Measurements from ENCODE around the gene FNDC8.
A peak's percentile ranks its signal among the peaks of the same experiment; 100 is the strongest.
"Not testable (repeated sequence)": the region's sequence is repeated elsewhere in the genome, so short reads cannot be mapped to it uniquely, and the experiment has no call there.

FNDC8 gene

GRCh38 chr17:35144840-35145239 lies 23.4 kb downstream of the FNDC8 start:
- DNase-seq (ENCODE audit: low spot score) = no peak

- DNase-seq (ENCODE audit: low spot score) = no peak
Observed at GRCh38 chr17:35146214-35146833, 24.9 kb downstream of the FNDC8 start.

GRCh38 chr17:35147375-35147905 lies 26.0 kb downstream of the FNDC8 start, which contains the start of gene UNC45B:
TSS of gene UNC45B (plus strand) at chr17:35147817. CDS start at chr17:35148264, 447 bp downstream.
- DNase-seq (ENCODE audit: low spot score) = no peak

- no peak for DNase-seq (ENCODE audit: low spot score)
Observed at GRCh38 chr17:35148144-35148543, 26.7 kb downstream of the FNDC8 start.

GRCh38 chr17:35149941-35150340 lies 28.5 kb downstream of the FNDC8 start:
- DNase-seq (ENCODE audit: low spot score) = no peak

GRCh38 chr17:35151080-35151479 lies 29.7 kb downstream of the FNDC8 start:
- not testable (repeated sequence) for DNase-seq (ENCODE audit: low spot score)

GRCh38 chr17:35152421-35153140 lies 31.2 kb downstream of the FNDC8 start:
- DNase-seq (ENCODE audit: low spot score) = no peak

GRCh38 chr17:35154196-35155165 lies 33.1 kb downstream of the FNDC8 start:
- DNase-seq (ENCODE audit: low spot score) = no peak

- DNase-seq (ENCODE audit: low spot score) = no peak
Observed at GRCh38 chr17:35155246-35155645, 33.8 kb downstream of the FNDC8 start.

GRCh38 chr17:35159940-35160339 lies 38.5 kb downstream of the FNDC8 start:
- DNase-seq (ENCODE audit: low spot score) = no peak

GRCh38 chr17:35160354-35161201 lies 39.2 kb downstream of the FNDC8 start:
- DNase-seq (ENCODE audit: low spot score) = no peak

GRCh38 chr17:35161281-35161761 lies 39.9 kb downstream of the FNDC8 start:
- DNase-seq (ENCODE audit: low spot score) = no peak

- no peak for DNase-seq (ENCODE audit: low spot score)
Observed at GRCh38 chr17:35162755-35163154, 41.3 kb downstream of the FNDC8 start.

- no peak for DNase-seq (ENCODE audit: low spot score)
Observed at GRCh38 chr17:35163886-35164285, 42.5 kb downstream of the FNDC8 start.

- DNase-seq (ENCODE audit: low spot score) = no peak
Observed at GRCh38 chr17:35164716-35165115, 43.3 kb downstream of the FNDC8 start.

GRCh38 chr17:35166526-35166925 lies 45.1 kb downstream of the FNDC8 start:
- DNase-seq (ENCODE audit: low spot score) = no peak

GRCh38 chr17:35167046-35167445 lies 45.6 kb downstream of the FNDC8 start:
- DNase-seq (ENCODE audit: low spot score) = no peak

GRCh38 chr17:35167666-35168065 lies 46.3 kb downstream of the FNDC8 start:
- DNase-seq (ENCODE audit: low spot score) = peak; percentile 32

GRCh38 chr17:35169835-35170363 lies 48.5 kb downstream of the FNDC8 start:
- no peak for DNase-seq (ENCODE audit: low spot score)

GRCh38 chr17:35170968-35171771 lies 49.8 kb downstream of the FNDC8 start:
- DNase-seq (ENCODE audit: low spot score) = peak; percentile 47
